RWPE2 (cell line): ENCODE data around the gene LIX1L.

Source experiments
- ATAC-seq: fragments of 200-7000 bp; cut with Tn5 transposase; 3 replicates; pipeline ENCODE4 v1.9.1; 2021; ENCODE audit warnings: low read depth
- DNase-seq: peaks from one replicate; pipeline ENCODE4 v3.0.0-alpha.2; 2020; ENCODE audit warnings: low spot score
- H3K27ac ChIP-seq: fragments of 450-650 bp; 2 replicates; pipeline ENCODE4 v1.5.1; 2017; ENCODE audit warnings: mild to moderate bottlenecking; ENCODE audit not compliant: poor library complexity, severe bottlenecking
- H3K27me3 ChIP-seq: fragments of 250-450 bp; sonication (Bioruptor Pico); 2 replicates; pipeline ENCODE4 v1.5.1; 2021; ENCODE audit warnings: mild to moderate bottlenecking, moderate library complexity; ENCODE audit not compliant: insufficient read depth, poor library complexity, severe bottlenecking
- H3K36me3 ChIP-seq: fragments of 250-450 bp; sonication (Bioruptor Pico); 2 replicates; pipeline ENCODE4 v1.5.1; 2020; ENCODE audit warnings: low read depth, mild to moderate bottlenecking, moderate library complexity
- H3K4me1 ChIP-seq: fragments of 250-450 bp; sonication (Bioruptor Pico); 2 replicates; pipeline ENCODE4 v1.5.1; 2021; ENCODE audit warnings: mild to moderate bottlenecking, moderate library complexity; ENCODE audit not compliant: insufficient read depth, poor library complexity, severe bottlenecking
- H3K4me3 ChIP-seq: fragments of 250-450 bp; sonication (Bioruptor Pico); 2 replicates; pipeline ENCODE4 v1.5.1; 2021; ENCODE audit warnings: mild to moderate bottlenecking, moderate library complexity; ENCODE audit not compliant: severe bottlenecking
- H3K9me3 ChIP-seq: fragments of 250-450 bp; sonication (Bioruptor Pico); 2 replicates; pipeline ENCODE4 v1.5.1; 2021; ENCODE audit warnings: mild to moderate bottlenecking, moderate library complexity; ENCODE audit not compliant: severe bottlenecking
- TF ChIP-seq, protein P1 (sequence below): fragments of 450-650 bp; IDR thresholded peaks from one replicate; pipeline ENCODE4 v1.5.1; 2017; ENCODE audit warnings: mild to moderate bottlenecking, moderate library complexity; ENCODE audit not compliant: poor library complexity, severe bottlenecking

LIX1L gene

DNA sequence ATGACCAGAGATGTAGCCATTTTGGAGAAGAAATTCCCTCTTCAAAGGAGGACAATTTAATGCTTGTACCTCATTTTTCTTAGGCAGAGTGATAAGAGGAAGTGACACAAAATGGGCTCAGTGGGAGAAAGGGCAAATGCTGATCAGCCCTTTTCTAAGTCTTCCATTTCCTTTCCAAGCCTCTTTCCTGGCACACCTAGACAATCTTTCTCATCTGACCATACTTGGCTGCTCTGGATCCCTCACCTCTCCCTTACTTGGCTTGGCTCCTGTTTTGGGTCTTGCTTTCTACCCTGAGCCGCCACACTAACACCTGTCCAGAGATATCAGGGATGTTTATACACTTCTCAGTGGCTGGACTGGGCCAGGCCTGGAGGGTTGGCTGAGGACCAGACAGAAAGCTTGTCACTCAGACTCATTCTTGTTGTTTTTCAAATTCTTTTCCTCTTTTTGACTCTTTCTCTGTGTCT lies 25.4 kb upstream of the LIX1L start:
- ATAC-seq = no peak
- Histone ChIP-seq H3K4me1 (peaks cover 31% of the 10 kb centered on the region), H3K36me3 (no peaks in the 10 kb centered on the region; the same call in 1 of the 2 replicates), H3K4me3 (no peak overlapping the region), H3K27me3 (no peaks in the 10 kb centered on the region), H3K9me3 (no peaks in the 10 kb centered on the region), H3K27ac (no peak overlapping the region)
- no peak for DNase-seq
- TF ChIP-seq, protein P1, sequence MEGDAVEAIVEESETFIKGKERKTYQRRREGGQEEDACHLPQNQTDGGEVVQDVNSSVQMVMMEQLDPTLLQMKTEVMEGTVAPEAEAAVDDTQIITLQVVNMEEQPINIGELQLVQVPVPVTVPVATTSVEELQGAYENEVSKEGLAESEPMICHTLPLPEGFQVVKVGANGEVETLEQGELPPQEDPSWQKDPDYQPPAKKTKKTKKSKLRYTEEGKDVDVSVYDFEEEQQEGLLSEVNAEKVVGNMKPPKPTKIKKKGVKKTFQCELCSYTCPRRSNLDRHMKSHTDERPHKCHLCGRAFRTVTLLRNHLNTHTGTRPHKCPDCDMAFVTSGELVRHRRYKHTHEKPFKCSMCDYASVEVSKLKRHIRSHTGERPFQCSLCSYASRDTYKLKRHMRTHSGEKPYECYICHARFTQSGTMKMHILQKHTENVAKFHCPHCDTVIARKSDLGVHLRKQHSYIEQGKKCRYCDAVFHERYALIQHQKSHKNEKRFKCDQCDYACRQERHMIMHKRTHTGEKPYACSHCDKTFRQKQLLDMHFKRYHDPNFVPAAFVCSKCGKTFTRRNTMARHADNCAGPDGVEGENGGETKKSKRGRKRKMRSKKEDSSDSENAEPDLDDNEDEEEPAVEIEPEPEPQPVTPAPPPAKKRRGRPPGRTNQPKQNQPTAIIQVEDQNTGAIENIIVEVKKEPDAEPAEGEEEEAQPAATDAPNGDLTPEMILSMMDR = no peak

DNA sequence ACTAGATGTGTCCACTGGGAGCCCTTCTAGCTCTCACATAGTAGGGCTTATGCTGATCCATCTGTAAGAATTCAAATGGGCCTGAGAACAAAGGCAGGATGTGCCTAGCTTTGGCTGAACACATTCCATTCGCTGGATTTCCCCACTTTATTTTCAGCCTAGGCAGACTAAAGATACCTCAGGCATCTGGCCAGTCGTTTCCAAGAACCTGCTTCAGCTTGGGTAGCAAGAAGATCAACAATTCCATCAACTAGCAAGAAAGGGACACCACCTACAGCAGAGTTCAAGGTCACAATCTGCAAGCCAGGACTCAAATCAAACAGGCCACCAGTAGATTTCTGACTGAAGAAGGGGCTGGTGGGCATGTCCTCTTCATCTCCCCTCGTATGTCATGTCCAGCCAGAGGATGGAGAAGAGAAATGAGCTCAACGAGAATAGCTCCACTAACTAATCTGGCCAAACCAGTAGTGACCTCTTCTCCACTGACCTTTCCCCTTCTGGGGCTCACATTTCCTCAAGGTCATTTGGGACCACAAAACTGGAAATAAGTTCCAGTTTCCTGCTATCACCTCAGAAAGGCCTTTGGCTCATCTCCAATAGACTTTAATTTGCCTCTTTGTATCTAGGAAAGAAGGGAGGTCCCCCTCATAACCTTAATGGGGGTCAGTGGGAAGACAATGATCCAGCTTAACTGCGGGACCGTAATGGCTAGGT lies 24.4 kb upstream of the LIX1L start:
- ATAC-seq = no peak
- no peak overlapping the region for H3K27ac ChIP-seq
- no peaks in the 10 kb centered on the region; the same call in 1 of the 2 replicates for H3K36me3 ChIP-seq
- H3K4me3 ChIP-seq = no peak overlapping the region
- no peaks in the 10 kb centered on the region for H3K27me3 ChIP-seq
- H3K9me3 ChIP-seq = no peaks in the 10 kb centered on the region
- TF ChIP-seq, protein P1 = no peak
- H3K4me1 ChIP-seq = peaks cover 38% of the 10 kb centered on the region
- no peak for DNase-seq

DNA sequence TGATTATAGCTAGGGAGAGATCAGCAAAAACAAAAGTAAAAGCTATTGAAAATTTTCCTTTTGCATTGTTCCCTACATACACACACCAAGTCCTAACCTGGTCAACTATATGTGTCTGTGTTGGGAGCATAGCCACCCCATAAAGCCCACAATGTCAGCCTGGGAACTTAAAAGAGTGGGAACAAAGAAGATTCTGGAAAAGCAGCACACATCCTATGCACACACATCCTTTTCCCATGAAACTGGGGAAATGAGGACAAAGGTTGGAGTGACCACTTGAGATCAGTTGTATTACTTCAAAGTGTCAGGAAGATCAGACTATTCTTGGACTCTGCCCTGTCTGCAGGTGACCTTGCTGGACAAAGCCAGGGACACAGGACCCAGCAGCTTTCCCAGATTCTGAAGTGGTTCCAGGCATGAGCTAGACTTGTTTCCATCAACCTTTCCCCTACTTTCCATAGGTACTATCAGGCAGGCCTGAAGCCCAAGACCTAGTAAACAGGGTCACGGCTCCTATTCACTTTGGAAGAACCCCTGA lies 22.7 kb upstream of the LIX1L start:
- H3K36me3 ChIP-seq = no peaks in the 10 kb centered on the region; the same call in 1 of the 2 replicates
- H3K27ac ChIP-seq = peak overlapping the region; percentile 93
- no peaks in the 10 kb centered on the region for H3K27me3 ChIP-seq
- TF ChIP-seq, protein P1 = no peak
- peaks cover 33% of the 10 kb centered on the region for H3K4me1 ChIP-seq
- no peak for DNase-seq
- no peak overlapping the region for H3K4me3 ChIP-seq
- no peak for ATAC-seq
- no peaks in the 10 kb centered on the region for H3K9me3 ChIP-seq

DNA sequence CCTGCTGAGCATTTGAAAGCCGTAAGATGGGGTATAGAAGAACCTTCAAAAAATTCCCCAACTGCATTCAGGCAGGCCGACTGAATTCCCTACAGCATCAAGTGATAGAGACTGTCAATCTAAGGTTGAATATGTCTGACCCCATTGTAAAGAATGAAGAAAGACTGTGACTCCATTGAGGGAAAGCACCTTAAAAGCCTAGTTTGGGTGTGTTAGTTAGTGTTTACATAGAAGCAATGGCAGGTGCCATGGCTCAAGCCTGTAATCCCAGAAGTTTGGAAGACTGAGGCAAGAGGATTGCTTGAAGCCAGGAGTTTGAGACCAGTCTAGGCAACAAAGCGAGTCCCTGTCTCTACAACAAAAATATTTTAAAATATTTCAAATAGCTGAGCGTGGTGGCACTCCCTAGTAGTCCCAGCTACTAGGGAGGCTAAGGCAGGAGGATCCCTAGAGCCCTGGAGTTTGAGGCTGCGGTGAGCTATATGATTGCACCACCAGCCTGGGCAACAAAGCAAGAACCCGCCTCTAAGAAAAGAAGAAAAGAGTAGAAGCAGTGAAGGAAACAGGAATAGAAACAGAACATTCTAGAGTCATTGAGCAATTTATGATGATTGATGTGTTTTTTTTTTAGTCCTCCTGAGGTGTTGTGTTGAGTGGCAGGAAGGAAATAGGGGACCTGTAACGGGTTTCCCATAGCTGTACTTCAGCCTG lies 22.1 kb upstream of the LIX1L start:
- TF ChIP-seq, protein P1 = no peak
- Histone ChIP-seq H3K4me3 (no peak overlapping the region), H3K27me3 (no peaks in the 10 kb centered on the region), H3K4me1 (peaks cover 27% of the 10 kb centered on the region), H3K36me3 (no peaks in the 10 kb centered on the region; the same call in 1 of the 2 replicates), H3K27ac (peak overlapping the region; percentile 93), H3K9me3 (no peaks in the 10 kb centered on the region)
- DNase-seq = no peak
- ATAC-seq = no peak; the same call in 2 of the 3 replicates
